NCI-H2196 (cell line): Measurements from ENCODE around the gene HCFC1.

Experiments
- DNase-seq: peaks from one replicate; lab custom pipeline; 2025; ENCODE audit not compliant: unreplicated experiment; lab: John Stamatoyannopoulos, UW

HCFC1 gene

DNA sequence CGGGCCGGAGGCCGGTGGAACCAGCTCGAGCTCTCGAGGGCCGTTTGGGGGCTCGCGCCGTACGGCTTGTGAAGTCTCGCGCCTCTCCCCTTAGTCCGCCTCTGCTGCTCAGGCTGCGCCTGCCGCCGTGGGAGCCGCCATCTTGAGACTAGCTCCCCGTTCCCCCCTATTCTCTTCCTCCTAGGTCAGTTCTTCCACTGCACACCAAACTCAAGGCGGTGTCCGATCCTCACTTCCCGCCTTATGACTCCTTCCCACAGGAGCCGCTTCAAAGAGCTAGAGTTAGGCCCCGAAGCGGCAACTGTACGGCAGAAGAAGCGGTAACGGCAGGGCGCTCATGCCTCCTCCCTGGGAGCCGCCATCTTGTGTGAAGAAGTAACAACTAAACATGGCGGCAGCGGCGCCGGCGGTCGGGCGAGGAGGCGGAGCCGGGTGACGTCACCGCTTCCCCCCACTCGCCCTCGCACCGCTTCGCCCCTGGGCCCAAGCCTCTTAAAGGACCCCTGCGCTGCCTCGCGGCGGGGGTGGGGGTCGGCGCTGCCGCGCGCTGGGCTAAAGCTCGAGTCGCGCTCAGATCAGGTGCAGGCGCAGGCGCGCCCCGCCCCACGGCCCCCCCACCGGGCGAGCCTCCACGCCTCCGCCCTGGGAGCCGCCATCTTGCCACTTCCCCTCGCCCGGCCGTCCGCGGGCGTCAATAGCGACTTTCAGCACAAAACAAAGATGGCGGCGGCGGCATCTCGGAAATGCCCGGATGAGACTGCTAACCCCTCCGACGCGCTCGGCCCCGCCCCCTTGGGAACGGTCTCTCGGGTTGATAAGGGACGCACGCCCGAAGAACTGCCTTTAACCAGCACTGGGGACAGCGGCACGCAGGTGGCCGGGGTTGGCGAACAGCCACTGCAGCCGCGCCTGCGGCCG lies at the start of gene HCFC1:
Gene HCFC1 (minus strand): TSS at position 369 of the 918 bp plus-strand sequence. CDS start 978 bp downstream, outside the sequence.
- peak; percentile 82 for DNase-seq

DNA sequence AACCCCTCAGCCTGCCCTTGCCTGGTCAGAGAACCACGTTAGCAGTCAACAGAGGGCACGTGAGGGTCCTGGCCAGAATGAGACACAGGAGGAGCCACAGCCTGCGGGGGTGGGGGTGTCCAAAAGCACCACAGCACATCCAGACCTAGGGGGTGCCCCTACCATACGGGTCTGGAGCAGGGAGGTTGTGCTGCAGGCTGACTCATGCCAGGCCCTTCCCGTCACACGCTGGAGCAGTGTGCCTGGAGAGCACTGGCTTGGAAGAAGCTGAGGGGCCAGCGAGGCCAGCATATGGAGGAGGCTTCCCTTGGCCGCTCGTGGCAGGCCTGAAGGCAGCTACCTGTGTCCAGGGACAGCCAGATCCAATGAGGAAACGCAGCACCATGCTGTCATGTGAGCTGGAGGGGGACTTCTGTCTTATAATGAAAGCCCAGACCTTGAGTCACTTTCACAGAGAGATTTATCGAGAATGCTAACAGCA lies 49.6 kb upstream of the HCFC1 start:
- DNase-seq, result no peak

DNA sequence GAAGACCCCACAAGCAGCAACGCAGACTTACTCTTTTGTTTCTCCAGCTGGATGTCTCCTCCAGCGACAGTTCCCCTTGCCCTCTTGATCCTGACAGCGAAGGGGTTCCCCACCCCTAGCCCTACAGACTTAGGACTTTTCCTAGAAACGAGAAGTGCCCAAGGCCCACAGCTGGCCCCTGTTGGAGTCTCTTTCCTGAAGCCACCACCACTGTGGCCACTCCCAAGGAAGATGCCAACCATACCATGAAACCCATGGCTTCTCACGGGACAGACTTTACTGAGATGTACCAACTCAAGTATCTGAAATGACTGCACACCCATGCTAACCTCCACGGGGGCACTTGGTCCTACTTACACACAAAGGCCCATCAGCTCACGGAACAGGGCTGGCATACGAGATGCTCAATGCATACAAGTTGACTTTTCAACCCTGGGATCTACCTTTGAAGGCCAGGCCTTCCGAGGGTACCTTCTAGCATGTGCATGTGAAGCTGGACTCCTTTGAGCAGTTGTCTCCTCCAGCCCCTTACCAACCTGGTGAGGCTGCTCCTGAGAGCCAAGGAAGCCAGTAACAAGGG lies 49.0 kb upstream of the HCFC1 start:
- no peak for DNase-seq

DNA sequence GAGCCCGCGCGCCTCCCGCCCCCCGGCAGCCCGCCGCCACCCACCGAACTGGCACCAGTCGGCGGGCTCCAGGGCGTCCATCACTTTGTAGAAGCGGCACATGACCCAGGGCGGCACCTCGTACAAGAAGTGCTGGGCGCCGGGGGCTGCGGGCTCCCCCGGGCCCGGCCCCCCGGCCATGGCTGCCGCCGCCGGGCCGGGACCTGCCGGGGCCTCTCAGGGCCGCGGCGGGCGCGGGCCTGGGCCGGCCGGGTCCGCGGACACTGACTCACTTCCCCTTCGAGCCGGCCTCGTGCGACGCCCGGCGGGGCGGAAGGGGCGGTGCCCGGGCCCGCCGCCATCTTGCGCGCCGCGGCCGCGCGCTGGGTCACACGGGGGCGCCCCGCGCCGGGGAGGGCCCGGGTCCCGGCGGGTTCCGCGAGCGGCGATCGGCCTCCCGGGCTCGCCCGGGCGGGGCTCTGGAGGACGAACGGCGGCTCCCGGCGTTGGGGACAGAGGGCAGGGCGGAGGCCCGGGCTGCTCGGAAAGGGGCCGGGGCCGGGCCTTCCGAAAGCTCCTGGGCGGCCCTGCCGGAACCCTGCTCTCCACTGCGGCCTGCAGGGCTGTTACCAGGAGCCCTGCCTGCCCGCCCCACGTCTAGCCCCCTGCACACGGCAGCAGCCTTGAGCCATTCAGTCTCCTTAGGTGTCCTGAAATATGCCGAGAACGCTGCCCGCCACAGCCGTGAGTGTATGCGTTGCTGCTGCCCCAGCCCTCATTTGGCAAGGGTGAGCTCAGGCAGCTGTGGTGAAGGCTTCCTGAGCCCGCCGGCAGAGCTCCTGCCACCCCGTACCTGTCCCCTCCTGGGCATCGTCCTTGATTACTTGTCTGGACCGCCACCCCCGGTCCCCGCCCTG lies 48.3 kb upstream of the HCFC1 start, which contains the start of gene IRAK1:
Gene IRAK1 (minus strand): TSS at position 270 of the 896 bp plus-strand sequence. CDS start 90 bp downstream, at position 180.
- DNase-seq, result peak; percentile 55

DNA sequence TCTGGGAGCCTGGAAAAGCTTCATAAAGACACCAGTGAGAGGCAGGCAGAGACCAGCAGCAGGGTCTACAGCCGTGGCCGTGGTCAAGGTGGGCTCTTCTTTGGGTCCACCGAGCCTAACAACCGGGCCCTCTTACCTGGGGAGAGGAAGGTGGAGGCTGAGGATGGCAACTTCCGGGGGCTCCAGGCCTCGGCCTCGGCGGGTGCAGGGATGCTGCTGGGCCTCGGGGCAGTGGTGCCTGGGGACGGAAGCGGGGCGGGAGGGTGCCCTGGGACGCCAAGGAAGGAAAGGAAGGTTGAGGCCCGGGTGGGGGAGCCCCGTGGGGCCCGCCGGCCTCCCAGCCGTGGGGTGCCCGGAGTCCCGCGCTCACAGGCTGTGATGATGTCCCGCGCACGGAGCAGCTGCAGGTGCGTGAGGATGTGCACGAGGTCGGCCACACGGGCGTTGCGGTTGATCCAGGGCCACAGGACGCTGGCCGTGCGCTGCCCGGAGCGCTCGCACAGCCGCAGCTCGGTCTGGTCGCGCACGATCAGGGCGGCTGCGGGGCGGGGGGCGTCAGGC lies 47.5 kb upstream of the HCFC1 start:
- no peak for DNase-seq

DNA sequence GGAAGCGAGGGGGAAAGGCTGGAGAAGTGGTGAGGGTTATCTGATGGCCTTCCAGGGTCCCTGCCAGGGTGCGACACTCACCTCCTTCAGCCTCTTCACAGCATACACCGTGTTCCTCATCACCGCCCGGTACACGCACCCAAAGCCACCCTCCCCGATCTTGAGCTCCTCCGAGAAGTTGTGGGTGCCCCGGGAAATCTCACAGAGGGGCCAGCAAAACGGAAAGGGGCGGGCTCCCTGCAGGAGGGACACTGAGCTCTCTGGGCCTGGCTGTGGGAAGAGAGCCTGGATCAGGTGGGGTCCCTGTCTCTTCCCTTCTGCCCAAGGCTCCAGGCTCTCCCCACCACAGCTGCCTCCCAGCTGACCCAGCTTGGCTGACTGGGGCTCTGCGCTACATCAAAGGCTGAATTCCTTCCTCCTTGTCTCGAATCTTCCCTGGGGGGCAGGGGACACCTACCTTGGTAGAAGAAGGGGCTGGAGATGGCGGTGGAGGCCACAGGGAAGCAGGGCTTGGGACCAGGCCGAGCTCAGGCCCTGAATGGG lies 47.0 kb upstream of the HCFC1 start:
- no peak for DNase-seq

DNA sequence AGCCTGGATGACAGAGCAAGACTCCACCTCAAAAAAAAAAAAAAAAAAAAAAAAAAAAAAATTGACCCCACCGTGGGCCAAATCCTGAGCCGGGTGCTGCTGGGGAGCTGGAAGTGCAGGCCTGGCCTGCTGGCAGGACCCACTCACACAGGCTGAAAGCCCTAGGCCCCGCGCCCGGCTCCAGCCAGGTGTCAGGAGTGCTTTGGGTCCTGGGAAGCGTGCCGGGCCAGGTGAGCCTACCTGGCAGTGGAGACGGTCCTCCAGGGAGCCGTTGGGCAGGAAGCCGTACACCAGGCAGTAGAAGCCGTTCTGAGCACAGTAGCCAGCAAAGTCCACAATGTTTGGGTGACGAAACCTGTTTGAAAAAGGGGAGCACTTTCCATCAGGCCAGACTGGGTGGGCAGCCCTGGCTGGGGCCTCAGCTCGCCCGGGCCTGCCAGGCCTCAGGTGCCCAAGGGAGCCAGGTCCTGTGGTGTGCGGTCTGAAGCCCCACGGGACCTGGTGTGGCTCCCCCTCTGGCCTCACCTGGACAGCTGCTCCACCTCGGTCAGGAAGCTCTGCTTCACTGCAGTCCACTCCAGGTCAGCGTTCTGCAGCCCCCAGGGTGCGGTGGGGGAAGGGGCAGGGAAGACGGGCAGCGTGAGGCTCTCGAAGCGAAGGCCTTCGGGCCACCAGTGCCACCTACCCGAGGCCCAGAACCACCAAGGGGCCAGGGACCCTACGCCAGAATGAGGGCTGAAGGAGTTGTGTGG lies 46.3 kb upstream of the HCFC1 start:
- DNase-seq, result no peak

DNA sequence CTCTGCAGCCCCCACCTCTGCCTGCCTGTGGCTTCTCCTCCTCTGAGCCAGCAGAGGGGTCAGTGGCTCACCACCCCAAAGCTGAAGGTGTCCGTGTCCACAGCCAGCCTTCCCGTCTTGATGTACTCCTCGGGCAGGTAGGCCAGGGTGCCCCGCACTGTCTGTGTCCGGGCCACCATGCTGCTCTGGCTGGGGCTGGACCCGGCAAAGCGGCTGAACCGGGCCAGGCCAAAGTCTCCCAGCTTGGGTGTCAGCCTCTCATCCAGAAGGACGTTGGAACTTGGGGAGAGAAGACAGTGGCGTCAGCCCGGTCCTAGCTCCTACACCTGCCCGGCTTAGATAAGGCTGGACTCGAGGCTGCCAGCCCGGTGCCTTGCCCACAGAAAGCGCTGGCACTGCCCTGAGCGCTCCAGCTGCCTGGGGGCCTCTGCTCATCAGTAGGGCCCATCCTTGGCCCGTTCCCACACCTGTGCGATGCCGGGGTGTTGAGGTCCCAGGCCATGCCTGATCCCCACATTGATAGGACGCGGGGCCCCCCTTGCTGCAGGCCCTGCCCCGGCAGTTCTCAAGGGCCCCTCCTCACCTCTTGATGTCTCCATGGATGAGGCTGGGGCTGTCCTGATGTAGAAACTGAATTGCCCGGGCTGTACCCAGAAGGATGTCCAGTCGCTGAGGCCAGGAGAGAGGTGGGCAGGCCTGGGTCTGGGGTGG lies 44.9 kb upstream of the HCFC1 start:
- no peak for DNase-seq

DNA sequence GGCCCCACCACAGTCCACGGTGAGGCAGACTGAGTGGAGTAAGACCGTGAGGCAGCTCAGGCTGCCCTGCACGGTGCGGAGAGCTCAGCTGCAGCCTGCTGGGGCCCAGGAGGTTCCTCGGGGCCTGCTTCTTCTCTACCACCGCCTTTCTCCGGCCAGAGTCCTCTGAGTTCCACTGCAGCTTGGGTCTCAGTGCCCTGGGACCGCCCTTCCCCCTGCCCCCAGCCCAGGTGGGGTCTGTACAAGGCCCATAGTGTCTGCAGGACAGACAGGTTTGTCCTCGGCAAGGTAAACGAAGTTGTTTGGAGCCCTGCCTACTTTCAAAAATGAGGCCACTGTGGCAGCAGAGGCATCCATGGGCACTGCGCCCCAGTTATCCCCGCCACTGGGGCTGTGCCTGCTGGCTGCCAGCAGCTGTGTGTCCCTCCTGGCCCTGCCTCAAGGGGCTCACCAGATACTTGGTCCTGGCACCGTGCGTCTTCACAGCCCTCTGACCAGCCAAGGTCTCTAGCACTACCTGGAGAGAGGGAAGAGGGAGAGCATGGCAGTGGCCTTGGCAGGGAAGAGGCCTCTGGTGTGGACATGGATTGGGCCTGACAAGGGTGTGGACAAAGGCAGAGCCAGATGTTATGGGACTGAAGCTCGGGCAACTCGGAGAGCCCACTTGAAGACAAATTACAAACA lies 44.1 kb upstream of the HCFC1 start:
- DNase-seq, result no peak

DNA sequence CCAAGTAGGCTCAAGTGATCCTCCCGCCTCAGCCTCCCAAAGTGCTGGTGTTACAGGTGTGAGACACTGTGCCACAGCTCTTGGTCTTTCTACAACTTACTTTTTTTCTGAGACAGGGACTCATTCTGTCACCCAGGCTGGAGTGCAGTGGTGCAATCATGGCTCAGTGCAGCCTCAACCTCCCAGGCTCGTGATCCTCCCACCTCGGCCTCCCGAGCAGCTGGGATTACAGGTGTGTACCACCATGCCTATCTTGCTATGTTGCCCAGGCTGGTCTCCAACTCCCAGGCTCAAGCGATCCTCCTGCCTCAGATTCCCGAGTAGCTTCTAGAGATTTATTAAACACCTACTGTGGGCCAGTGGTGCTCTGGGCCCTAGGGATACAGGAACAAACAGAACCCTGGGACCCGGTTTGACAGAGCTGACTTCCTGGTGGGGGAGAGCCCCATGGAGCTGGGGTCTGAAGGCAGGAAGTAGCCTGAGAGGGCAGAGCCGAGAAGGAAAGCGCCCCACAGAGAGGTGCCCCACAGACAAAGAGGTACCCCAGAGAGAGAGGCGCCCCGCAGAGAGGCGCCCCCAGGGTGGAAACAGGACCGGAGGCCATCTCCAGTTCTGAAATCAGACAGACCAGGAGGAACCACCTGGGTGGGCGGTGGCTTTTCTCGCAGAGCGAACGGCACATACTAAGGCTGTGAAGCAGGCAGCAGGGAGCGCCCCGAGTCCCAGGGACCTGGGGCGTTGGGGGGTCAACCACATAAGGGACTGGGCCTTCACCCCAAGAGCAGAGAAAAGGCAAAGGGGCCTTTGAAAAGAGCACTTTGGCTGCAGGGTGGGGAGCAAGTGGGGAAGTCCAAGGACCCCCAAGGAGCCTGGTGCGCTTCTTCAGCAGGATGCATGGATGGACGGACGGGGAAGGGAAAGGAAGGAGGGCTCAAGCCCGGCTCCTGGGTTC lies 43.1 kb upstream of the HCFC1 start:
- DNase-seq, result no peak

DNA sequence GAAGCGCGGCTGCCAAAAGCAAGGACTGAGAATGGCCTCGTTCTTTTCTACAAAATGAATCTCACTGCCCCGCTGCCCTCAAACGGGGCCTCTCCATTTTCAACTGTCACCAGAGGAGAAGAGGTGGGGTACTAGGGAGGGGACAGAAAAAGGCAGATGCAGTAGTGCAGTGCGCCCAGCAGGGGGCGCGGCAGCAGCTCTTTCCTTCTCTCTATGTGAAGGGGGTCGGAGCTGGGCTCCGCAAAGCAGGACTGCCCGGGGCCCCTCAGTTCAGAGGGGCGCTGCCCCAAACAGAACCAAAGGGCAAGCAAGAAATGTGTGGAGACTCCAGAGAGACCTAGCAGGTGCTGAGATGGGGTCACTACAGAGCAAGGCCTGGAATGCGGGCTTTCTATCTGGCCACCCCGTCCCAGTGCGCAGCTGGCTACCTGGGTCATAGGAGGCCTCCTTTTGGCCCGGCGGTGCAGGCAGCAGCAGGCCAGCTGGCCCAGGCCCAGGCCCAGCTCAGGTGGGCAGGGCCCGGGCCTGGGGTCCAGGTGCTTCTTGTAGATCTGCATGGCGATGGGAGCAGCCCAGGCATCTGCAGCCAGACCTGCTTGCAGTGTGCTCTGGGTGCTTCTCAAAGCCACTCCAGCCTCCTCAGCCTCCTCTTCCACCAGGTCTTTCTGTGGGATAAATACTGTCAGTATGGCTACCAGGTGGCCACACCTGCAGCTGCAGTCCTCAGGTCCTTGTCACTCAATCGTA lies 42.2 kb upstream of the HCFC1 start:
- DNase-seq, result peak; percentile 7

DNA sequence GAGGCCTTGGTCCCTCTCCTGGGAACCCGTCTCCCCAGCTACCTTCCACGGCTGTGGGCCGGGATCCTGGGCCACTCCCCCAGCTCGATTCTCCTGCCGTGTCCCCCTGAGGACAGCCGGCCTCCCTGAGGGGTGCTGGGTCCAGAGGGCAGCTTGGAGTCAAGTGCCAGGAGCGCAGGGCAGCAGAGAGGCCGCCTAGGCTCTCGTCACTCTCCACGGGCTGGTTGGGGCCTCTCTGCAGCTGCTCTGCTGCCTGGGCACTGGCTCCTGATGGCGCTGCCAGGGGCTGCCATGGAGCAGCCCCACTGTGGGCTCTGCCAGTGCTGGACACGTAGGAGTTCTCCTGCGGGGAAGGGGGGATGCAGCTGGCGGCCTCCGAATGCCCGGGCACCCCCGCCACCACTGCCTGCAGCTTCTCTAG lies 41.4 kb upstream of the HCFC1 start:
- no peak for DNase-seq

DNA sequence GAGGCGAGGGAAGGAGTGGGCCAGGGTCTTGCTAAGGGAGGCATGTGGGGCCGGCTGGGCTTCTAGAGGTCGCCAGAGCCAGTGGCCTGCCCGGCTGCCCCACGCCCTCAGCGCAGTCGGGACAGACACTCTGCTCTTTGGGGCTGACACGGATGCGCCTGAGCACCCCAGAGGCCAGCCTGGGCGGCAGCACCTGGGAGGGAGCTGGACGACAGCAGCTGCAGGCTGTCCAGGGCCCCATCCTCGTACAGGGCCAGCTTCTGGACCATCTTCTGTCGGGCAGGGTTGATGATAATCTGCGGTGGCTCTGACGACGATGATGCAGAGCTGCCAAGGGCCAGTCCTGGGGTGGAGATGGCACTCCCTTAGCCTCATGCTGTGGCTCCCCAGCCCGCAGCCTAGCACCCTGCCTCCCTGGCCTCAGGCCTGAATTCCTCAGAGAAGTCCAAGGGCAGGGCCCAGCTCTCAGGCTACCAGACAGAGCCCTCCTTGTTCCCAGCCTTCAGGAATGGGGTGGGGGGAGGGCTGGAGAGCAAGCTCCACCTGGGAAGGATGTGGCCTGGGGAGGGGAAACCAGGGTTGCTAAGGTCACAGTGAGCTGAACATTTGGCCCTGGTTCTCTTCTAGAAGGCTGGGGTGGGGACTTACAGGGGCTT lies 40.8 kb upstream of the HCFC1 start:
- no peak for DNase-seq

DNA sequence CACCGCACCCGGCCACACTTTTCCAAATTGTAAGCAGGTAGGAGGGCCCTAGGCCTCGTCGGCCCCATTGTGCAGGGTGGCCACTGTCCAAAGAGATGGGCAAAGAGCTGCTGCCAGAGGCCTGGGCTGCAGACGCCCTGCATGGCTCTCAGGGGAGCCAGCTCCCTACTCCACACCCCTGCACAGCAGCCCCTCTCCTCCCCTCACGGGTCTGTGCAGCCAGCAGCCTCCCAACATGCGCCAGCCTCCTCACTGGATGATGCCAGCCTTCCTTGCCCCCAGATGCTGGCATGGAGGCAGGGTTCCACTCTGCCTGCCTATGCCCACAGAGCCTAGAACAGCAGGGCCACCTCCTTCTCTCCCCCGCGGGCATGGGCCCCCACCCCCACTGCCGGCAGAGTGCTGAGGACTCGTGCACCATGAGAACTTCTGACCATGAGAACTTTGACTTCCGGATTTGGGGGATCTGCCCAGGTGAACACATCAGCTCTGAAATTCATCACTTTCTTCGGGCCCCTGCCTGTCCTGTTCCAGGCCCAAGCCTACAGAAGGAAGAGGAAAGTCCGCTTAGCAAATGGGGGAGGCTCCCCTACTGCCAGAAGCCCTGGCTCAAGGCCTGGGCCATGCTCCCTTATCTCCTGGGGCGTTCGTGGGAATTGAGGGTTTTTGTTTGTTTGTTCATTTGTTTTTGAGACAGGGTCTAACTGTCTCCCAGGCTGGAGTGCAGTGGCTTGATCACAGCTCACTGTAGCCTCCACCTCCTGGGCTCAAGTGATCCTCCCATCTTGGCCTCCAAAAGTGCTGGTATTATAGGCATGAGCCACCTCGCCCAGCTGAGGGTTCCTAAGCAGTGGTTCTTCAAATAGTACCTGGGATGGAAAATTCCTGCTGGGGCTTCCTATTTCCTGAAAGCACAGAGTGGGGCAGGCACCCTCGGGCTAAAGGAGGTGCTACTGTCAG lies 40.0 kb upstream of the HCFC1 start:
- no peak for DNase-seq
